Parathyroid adenoma (tissue), 2 donors: ENCODE results near the gene CFAP45.

ENCODE experiments used
- H2AFZ ChIP-seq: fragments of 300-600 bp; sonication (generic); one replicate; pipeline ENCODE4 v1.7.0; 2017; ENCODE audit warnings: antibody characterized with exemption, mild to moderate bottlenecking
- H3K27ac ChIP-seq: fragments of 300-600 bp; sonication (generic); one replicate; pipeline ENCODE4 v1.7.0; 2017
- H3K27me3 ChIP-seq: fragments of 300-600 bp; sonication (generic); one replicate; pipeline ENCODE4 v1.7.0; 2017; ENCODE audit warnings: low read length; ENCODE audit not compliant: control insufficient read depth, insufficient read depth
- H3K36me3 ChIP-seq: fragments of 300-600 bp; sonication (generic); one replicate; pipeline ENCODE4 v1.7.0; 2017; ENCODE audit warnings: low read length; ENCODE audit not compliant: control insufficient read depth, insufficient read depth
- H3K4me1 ChIP-seq: fragments of 300-600 bp; sonication (generic); one replicate; pipeline ENCODE4 v1.7.0; 2017; ENCODE audit warnings: control low read depth
- H3K4me2 ChIP-seq: fragments of 300-600 bp; sonication (generic); one replicate; pipeline ENCODE4 v1.7.0; 2017; ENCODE audit warnings: low read length
- H3K4me3 ChIP-seq: fragments of 300-600 bp; sonication (generic); one replicate; pipeline ENCODE4 v1.7.0; 2017; ENCODE audit warnings: low read depth, low read length
- H3K79me2 ChIP-seq: fragments of 300-600 bp; sonication (generic); one replicate; pipeline ENCODE4 v1.7.0; 2017; ENCODE audit warnings: control low read depth
- H3K9ac ChIP-seq: fragments of 300-600 bp; sonication (generic); one replicate; pipeline ENCODE4 v1.7.0; 2017; ENCODE audit warnings: mild to moderate bottlenecking
- H3K9me3 ChIP-seq: fragments of 300-600 bp; sonication (generic); one replicate; pipeline ENCODE4 v1.7.0; 2017; ENCODE audit warnings: low read length; ENCODE audit not compliant: control insufficient read depth
- TF ChIP-seq, protein P1 (sequence below): fragments of 300-600 bp; sonication (generic); IDR thresholded peaks from one replicate; pipeline ENCODE4 v1.7.0; 2017; ENCODE audit warnings: antibody characterized with exemption, mild to moderate bottlenecking
- donor health status: primary hyperparathyroidism.

CFAP45 gene

DNA sequence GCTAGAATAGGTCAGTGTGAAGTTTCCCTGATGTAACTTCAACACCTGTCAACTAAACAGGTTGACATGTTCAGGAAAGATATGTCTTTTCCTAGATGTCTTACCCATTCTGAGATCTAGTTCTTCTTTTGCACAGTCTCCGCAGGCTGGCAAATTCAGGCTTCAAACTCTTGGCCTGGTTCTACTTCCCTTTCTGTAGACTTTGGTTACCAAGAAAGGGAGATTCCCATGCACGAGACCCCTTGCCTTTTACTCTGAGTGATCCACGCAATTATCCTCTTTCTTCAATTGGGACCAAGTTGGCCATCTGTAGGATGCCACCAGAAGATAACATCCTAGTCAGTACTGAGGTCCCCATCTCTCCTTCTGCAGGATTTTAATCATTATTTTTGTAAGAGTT is 2.0 kb downstream of the CFAP45 start:
- no peaks in the 10 kb centered on the region for H3K4me1 ChIP-seq
- no peaks in the 10 kb centered on the region for H3K9me3 ChIP-seq
- H3K9ac ChIP-seq = no peak overlapping the region
- H3K4me2 ChIP-seq = no peak overlapping the region
- H3K4me3 ChIP-seq = no peak overlapping the region
- H3K27me3 ChIP-seq = no peaks in the 10 kb centered on the region
- no peaks in the 10 kb centered on the region for H3K36me3 ChIP-seq
- TF ChIP-seq, protein P1, sequence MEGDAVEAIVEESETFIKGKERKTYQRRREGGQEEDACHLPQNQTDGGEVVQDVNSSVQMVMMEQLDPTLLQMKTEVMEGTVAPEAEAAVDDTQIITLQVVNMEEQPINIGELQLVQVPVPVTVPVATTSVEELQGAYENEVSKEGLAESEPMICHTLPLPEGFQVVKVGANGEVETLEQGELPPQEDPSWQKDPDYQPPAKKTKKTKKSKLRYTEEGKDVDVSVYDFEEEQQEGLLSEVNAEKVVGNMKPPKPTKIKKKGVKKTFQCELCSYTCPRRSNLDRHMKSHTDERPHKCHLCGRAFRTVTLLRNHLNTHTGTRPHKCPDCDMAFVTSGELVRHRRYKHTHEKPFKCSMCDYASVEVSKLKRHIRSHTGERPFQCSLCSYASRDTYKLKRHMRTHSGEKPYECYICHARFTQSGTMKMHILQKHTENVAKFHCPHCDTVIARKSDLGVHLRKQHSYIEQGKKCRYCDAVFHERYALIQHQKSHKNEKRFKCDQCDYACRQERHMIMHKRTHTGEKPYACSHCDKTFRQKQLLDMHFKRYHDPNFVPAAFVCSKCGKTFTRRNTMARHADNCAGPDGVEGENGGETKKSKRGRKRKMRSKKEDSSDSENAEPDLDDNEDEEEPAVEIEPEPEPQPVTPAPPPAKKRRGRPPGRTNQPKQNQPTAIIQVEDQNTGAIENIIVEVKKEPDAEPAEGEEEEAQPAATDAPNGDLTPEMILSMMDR = no peak
- H2AFZ ChIP-seq = no peak overlapping the region
- no peaks in the 10 kb centered on the region for H3K79me2 ChIP-seq
- no peak overlapping the region for H3K27ac ChIP-seq

- Histone ChIP-seq H3K9ac (no peak overlapping the region), H3K4me2 (no peak overlapping the region), H3K9me3 (no peaks in the 10 kb centered on the region), H3K27ac (no peak overlapping the region), H3K4me3 (no peak overlapping the region), H3K4me1 (no peaks in the 10 kb centered on the region), H3K36me3 (no peaks in the 10 kb centered on the region), H2AFZ (no peak overlapping the region), H3K79me2 (no peaks in the 10 kb centered on the region), H3K27me3 (no peaks in the 10 kb centered on the region)
- TF ChIP-seq, protein P1 = no peak
Measured at GRCh38 chr1:159896546-159896930, 3.4 kb downstream of the CFAP45 start.

- Histone ChIP-seq H3K9me3 (no peaks in the 10 kb centered on the region), H3K4me2 (no peak overlapping the region), H3K36me3 (no peaks in the 10 kb centered on the region), H3K27me3 (no peaks in the 10 kb centered on the region), H2AFZ (no peak overlapping the region), H3K4me1 (no peaks in the 10 kb centered on the region), H3K27ac (no peak overlapping the region), H3K4me3 (no peak overlapping the region), H3K9ac (no peak overlapping the region), H3K79me2 (no peaks in the 10 kb centered on the region)
- TF ChIP-seq, protein P1 = no peak
Measured at GRCh38 chr1:159895836-159896545, 4.0 kb downstream of the CFAP45 start.

DNA sequence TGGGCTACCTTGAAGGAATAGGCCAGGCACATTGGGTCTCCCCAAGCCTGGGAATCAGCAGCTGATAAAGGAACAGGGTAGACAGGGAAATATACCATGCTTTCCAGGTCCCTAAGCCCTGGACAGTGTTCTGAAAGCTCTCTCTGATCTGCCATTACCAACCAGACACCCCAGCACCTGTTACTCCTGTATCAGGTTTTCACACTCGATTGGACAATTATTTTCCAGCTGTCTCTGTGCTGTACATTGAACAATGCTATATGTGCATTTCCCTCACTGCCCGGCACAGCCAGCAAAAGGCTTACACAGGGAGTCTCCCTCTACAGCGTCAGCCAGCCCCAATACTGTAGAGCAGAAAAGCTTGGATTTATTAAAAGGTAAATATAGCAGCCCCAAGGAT is 4.7 kb downstream of the CFAP45 start:
- TF ChIP-seq, protein P1 = no peak
- H3K4me2 ChIP-seq = no peak overlapping the region
- H3K4me3 ChIP-seq = no peak overlapping the region
- no peaks in the 10 kb centered on the region for H3K27me3 ChIP-seq
- H3K79me2 ChIP-seq = no peaks in the 10 kb centered on the region
- H2AFZ ChIP-seq = no peak overlapping the region
- no peaks in the 10 kb centered on the region for H3K9me3 ChIP-seq
- H3K9ac ChIP-seq = no peak overlapping the region
- no peak overlapping the region for H3K27ac ChIP-seq
- no peaks in the 10 kb centered on the region for H3K4me1 ChIP-seq
- no peaks in the 10 kb centered on the region for H3K36me3 ChIP-seq

DNA sequence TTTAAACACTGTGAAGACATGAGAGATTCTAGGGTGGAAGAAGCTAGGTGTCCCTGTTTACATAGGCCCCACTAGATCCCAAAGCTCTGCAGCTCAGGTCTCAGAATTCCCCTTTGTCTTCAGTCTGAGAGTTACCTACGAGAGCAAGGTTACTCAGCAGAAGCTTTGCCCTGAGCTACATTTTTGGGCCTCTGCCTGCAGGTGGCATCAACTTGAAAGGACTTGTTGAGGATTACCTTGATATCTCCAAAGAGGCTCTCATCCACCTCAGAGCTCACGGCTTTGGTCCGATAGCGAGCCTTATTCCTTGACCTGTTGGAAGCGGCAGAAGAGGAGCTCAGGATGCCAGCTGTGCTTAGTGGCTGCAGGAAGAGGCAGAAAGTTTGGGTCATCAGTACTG is 7.0 kb downstream of the CFAP45 start:
- no peak overlapping the region for H2AFZ ChIP-seq
- no peak overlapping the region for H3K27ac ChIP-seq
- TF ChIP-seq, protein P1 = no peak
- H3K4me1 ChIP-seq = no peaks in the 10 kb centered on the region
- H3K4me3 ChIP-seq = no peak overlapping the region
- H3K9me3 ChIP-seq = no peaks in the 10 kb centered on the region
- no peaks in the 10 kb centered on the region for H3K36me3 ChIP-seq
- no peak overlapping the region for H3K9ac ChIP-seq
- no peaks in the 10 kb centered on the region for H3K79me2 ChIP-seq
- H3K4me2 ChIP-seq = no peak overlapping the region
- no peaks in the 10 kb centered on the region for H3K27me3 ChIP-seq
